K562 (cell line): ENCODE results near the gene MPC2. TPM values are rescaled to one million over a fixed set of nuclear protein-coding genes. Genes with fewer than 3 reads are reported as not detected.

Experiments used
- CHCHD3 ChIP-seq: fragments of 250-450 bp; sonication (Bioruptor Pico); IDR thresholded peaks from 2 replicates; pipeline ENCODE4 v2.1.2; 2022; ENCODE audit warnings: mild to moderate bottlenecking
- CHD1 ChIP-seq: fragments of 200-600 bp; sonication (generic); IDR thresholded peaks from one replicate; pipeline ENCODE4 v1.6.1; 2012; ENCODE audit warnings: mild to moderate bottlenecking, moderate library complexity, low read length, inconsistent platforms
- EHMT2 ChIP-seq: fragments of 450-650 bp; IDR thresholded peaks from 2 replicates; pipeline ENCODE4 v1.6.1; 2018; ENCODE audit warnings: antibody characterized with exemption
- FOXA3 ChIP-seq, 2 experiments: fragments of 450-650 bp in 1 of 2; sonication (generic) in 1 of 2; formaldehyde crosslinking; IDR thresholded peaks in 1 of 2; conservative IDR thresholded peaks in 1 of 2; 2 replicates each; pipeline versions ENCODE4 v1.4.0 to v1.8.0; 2020 to 2022; ENCODE audit warnings: mild to moderate bottlenecking in 2 of 2, missing genetic modification reagents in 1 of 2
- GATAD2B ChIP-seq: fragments of 450-650 bp; IDR thresholded peaks from 2 replicates; pipeline ENCODE4 v1.6.1; 2017; ENCODE audit warnings: mild to moderate bottlenecking, borderline replicate concordance
- HSF4 ChIP-seq: fragments of 250-450 bp; sonication (Bioruptor Pico); IDR thresholded peaks from 2 replicates; pipeline ENCODE4 v2.1.2; 2022; ENCODE audit warnings: mild to moderate bottlenecking, moderate library complexity, borderline replicate concordance
- KAT8 ChIP-seq: fragments of 450-650 bp; IDR thresholded peaks from 2 replicates; pipeline ENCODE4 v1.6.1; 2016; ENCODE audit warnings: low read depth, mild to moderate bottlenecking
- KLF13 ChIP-seq: fragments of 450-650 bp; IDR thresholded peaks from 2 replicates; pipeline ENCODE4 v1.6.1; 2016; ENCODE audit warnings: missing genetic modification characterization, low read depth, mild to moderate bottlenecking, missing compliant biosample characterization, moderate library complexity, borderline replicate concordance
- KLF6 ChIP-seq: fragments of 250-450 bp; sonication (Bioruptor Pico); IDR thresholded peaks from 2 replicates; pipeline ENCODE4 v1.4.0; 2020; ENCODE audit warnings: mild to moderate bottlenecking, moderate library complexity, borderline replicate concordance
- NFIX ChIP-seq: fragments of 250-450 bp; sonication (Bioruptor Pico); IDR thresholded peaks from 2 replicates; pipeline ENCODE4 v1.4.0; 2020; ENCODE audit warnings: low read depth, mild to moderate bottlenecking, moderate library complexity
- NUFIP1 ChIP-seq: fragments of 450-650 bp; IDR thresholded peaks from 2 replicates; pipeline ENCODE4 v1.6.1; 2018; ENCODE audit not compliant: partially characterized antibody
- PHF8 ChIP-seq: fragments of 200-600 bp; sonication (generic); IDR thresholded peaks from 2 replicates; pipeline ENCODE4 v1.6.1; 2012; ENCODE audit warnings: mixed run types, mild to moderate bottlenecking, inconsistent platforms, low read length, moderate library complexity, borderline replicate concordance
- PML ChIP-seq: IDR thresholded peaks from 2 replicates; pipeline ENCODE4 v1.6.1; 2012; ENCODE audit warnings: low read length, inconsistent platforms
- RBM15 ChIP-seq: fragments of 200-400 bp; formaldehyde crosslinking; IDR thresholded peaks from 2 replicates; pipeline ENCODE4 v1.6.1; 2018; ENCODE audit warnings: mild to moderate bottlenecking, low read length, moderate library complexity; ENCODE audit not compliant: insufficient read depth
- SAP30 ChIP-seq: fragments of 200-600 bp; sonication (generic); IDR thresholded peaks from 2 replicates; pipeline ENCODE4 v1.6.1; 2012; ENCODE audit warnings: borderline replicate concordance, low read depth, mild to moderate bottlenecking, moderate library complexity, low read length, control low read depth, inconsistent platforms; ENCODE audit not compliant: insufficient read depth, poor library complexity, severe bottlenecking
- SPI1 ChIP-seq: IDR thresholded peaks from 2 replicates; pipeline ENCODE4 v1.6.1; 2011; ENCODE audit warnings: low read depth, low read length, control low read depth, borderline replicate concordance
- ZBTB26 ChIP-seq: fragments of 450-650 bp; formaldehyde crosslinking; IDR thresholded peaks from 2 replicates; pipeline ENCODE4 v1.4.0; 2022; ENCODE audit warnings: missing genetic modification characterization
- ZNF212 ChIP-seq: fragments of 450-650 bp; formaldehyde crosslinking; IDR thresholded peaks from 2 replicates; pipeline ENCODE4 v1.4.0; 2020; ENCODE audit warnings: mild to moderate bottlenecking
- ZNF347 ChIP-seq: fragments of 450-650 bp; formaldehyde crosslinking; IDR thresholded peaks from 2 replicates; pipeline ENCODE4 v1.4.0; 2020; ENCODE audit warnings: low read depth, mild to moderate bottlenecking, moderate library complexity
- ZNF384 ChIP-seq: IDR thresholded peaks from 2 replicates; pipeline ENCODE4 v1.6.1; 2012; ENCODE audit warnings: low read depth, low read length, improper control_type of control experiment
- ZNF444 ChIP-seq: fragments of 250-450 bp; sonication (Bioruptor Pico); IDR thresholded peaks from 2 replicates; pipeline ENCODE4 v1.4.0; 2020; ENCODE audit warnings: mild to moderate bottlenecking, moderate library complexity
- ZNF507 ChIP-seq: conservative IDR thresholded peaks from 2 replicates; pipeline ENCODE4 v1.6.1; 2017; ENCODE audit warnings: missing genetic modification characterization, missing compliant biosample characterization
- ZNF75A ChIP-seq: fragments of 450-650 bp; formaldehyde crosslinking; IDR thresholded peaks from 2 replicates; pipeline ENCODE4 v1.4.0; 2020; ENCODE audit warnings: mild to moderate bottlenecking
- ZNF830 ChIP-seq: fragments of 250-450 bp; sonication (Bioruptor Pico); IDR thresholded peaks from 2 replicates; pipeline ENCODE4 v1.5.0; 2021; ENCODE audit warnings: mild to moderate bottlenecking
- polyA plus RNA-seq, 8 experiments: library from polyadenylated mRNA; depleted of rRNA in 4 of 8; stranded (reverse) in 5 of 8; unstranded in 3 of 8; fragments of >200 nt; fragmentation: Nextera tagmentation in 2 of 8; fragmentation: Illumina TruSeq in 1 of 8; extraction: Ambion mirVana in 2 of 8; extraction: Trizol in 1 of 8; gene quantifications; 2 replicates each; pipeline versions ENCODE4 v1.2.1 to v1.2.3, GENCODE V29; 2011 to 2014; ENCODE audit warnings: inconsistent platforms in 1 of 8, missing spikeins in 1 of 8
- total RNA-seq, 7 experiments: library from RNA; depleted of rRNA in 6 of 7; stranded (reverse); fragments of >200 nt in 6 of 7; fragmentation: Illumina TruSeq in 2 of 7; extraction: Trizol in 2 of 7; gene quantifications; 2 replicates each; pipeline versions ENCODE4 v1.2.1 to v1.2.3, GENCODE V29; 2011 to 2021; ENCODE audit warnings: low replicate concordance in 1 of 7
- TF ChIP-seq, protein P1 (sequence below): sonication (generic); formaldehyde crosslinking; IDR thresholded peaks from 2 replicates; pipeline ENCODE4 v1.9.0; 2022; ENCODE audit warnings: mild to moderate bottlenecking, missing genetic modification reagents
- TF ChIP-seq, protein P2 (sequence below): sonication (generic); formaldehyde crosslinking; IDR thresholded peaks from 2 replicates; pipeline ENCODE4 v1.8.1; 2022; ENCODE audit warnings: missing genetic modification reagents

Gene MPC2
- total and polyA plus RNA-seq, 9 of the 15 experiments (the other 6 are each of a cell fraction or from before 2014, with no cell fraction given), result 70.7 to 179 (median 144) TPM

GRCh38 chr1:167935216-167936067, 1.4 kb downstream of the MPC2 start (continued):
- TF ChIP-seq ZBTB26, result no peak
- TF ChIP-seq RBM15, result no peak
- TF ChIP-seq, protein P1, sequence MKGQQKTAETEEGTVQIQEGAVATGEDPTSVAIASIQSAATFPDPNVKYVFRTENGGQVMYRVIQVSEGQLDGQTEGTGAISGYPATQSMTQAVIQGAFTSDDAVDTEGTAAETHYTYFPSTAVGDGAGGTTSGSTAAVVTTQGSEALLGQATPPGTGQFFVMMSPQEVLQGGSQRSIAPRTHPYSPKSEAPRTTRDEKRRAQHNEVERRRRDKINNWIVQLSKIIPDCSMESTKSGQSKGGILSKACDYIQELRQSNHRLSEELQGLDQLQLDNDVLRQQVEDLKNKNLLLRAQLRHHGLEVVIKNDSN (CRISPR knock-in tag), result no peak
- TF ChIP-seq KAT8, result no peak
- TF ChIP-seq PHF8, result peak; percentile 77; the same call in 1 of the 2 replicates
- no peak for TF ChIP-seq GATAD2B
- TF ChIP-seq ZNF830 (CRISPR knock-in tag), result no peak
- TF ChIP-seq SPI1, result no peak; the same call in 1 of the 2 replicates
- no peak for TF ChIP-seq CHCHD3 (CRISPR knock-in tag)
- TF ChIP-seq, protein P2, sequence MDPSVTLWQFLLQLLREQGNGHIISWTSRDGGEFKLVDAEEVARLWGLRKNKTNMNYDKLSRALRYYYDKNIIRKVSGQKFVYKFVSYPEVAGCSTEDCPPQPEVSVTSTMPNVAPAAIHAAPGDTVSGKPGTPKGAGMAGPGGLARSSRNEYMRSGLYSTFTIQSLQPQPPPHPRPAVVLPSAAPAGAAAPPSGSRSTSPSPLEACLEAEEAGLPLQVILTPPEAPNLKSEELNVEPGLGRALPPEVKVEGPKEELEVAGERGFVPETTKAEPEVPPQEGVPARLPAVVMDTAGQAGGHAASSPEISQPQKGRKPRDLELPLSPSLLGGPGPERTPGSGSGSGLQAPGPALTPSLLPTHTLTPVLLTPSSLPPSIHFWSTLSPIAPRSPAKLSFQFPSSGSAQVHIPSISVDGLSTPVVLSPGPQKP (CRISPR knock-in tag), result no peak
- TF ChIP-seq ZNF347 (CRISPR knock-in tag), result no peak
- TF ChIP-seq CHD1, result peak; percentile 87
- no peak for TF ChIP-seq NUFIP1
- TF ChIP-seq NFIX (CRISPR knock-in tag), result no peak; the same call in 1 of the 2 replicates
- no peak for TF ChIP-seq HSF4 (CRISPR knock-in tag)
- TF ChIP-seq SAP30, result no peak
- peak; percentile 76; the same call in 1 of the 2 replicates for TF ChIP-seq PML
- 0 out of 2 replicates have a peak, but pooled peaks have one; percentile 9 for TF ChIP-seq KLF13
- TF ChIP-seq ZNF384, result no peak
- no peak for TF ChIP-seq KLF6
- peak; percentile 53; the same call in 1 of the 2 replicates for TF ChIP-seq ZNF444 (CRISPR knock-in tag)
- no peak for TF ChIP-seq ZNF75A (CRISPR knock-in tag)
- no peak for TF ChIP-seq ZNF212
- TF ChIP-seq EHMT2, result peak; percentile 66
- TF ChIP-seq ZNF507 (tag), result no peak
- peak in 1 of 2 experiments; percentile 54; a peak in 2 of 4 replicates for TF ChIP-seq FOXA3 (CRISPR knock-in tag; conservative IDR thresholded peaks at IDR 0.05 in 1 of 2, IDR thresholded peaks at IDR 0.05 in 1 of 2)
